Measurements from ENCODE around the gene KNSTRN.

Gene KNSTRN

DNA sequence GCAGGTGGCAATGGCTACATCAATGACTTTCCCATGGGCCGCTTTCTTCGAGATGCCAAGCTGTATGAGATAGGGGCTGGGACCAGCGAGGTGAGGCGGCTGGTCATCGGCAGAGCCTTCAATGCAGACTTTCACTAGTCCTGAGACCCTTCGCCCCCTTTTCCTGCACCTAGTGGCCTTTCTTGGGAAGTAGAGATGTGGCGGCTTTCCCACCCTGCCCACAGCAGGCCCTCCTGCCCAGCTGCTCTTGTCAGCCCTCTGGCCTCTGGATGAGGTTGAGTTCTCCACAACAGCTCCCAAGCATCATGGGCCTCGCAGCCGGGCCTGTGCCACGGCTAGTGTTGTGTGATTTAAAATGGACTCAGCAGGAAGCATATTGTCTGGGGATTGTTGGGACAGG lies 35.6 kb downstream of the KNSTRN start:
- peak overlapping the region; percentile 89; the same call in 1 of the 2 replicates for H3K27ac ChIP-seq
- TF ChIP-seq CTCF (conservative IDR thresholded peaks at IDR 0.05), result no peak
- no peak for TF ChIP-seq ZFX (IDR thresholded peaks at IDR 0.05)

DNA sequence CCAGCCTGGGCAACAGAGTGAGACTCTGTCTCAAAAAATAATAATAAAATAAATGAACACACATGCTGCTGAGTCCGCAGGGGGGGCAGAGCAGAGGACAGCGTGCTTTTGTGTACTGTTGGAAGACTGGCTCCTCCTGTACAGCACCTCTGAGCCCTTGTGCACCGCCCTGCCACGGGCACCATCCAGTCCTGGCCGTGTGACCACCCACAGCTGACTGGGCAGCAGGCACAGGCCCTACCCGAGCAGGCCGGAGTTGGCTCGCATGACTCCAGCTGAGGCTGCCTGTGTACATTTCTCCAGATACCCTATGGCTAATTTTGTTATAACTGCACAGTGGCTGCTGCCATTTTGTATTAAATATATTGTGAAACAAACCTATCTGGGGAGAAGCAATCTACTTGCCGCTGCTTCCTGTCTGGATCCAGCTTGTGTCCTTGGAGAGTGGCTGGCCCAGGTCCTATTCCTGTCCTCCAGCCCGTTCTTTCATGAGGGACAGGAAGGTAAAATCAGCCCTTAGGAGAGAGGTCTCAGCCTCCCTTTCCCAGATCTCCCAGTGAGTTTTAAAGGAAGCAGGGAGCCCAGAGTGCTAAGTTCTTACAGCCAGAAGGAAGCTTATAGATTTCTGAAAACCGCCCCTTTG lies 37.7 kb downstream of the KNSTRN start:
- TF ChIP-seq CTCF (conservative IDR thresholded peaks at IDR 0.05), result no peak
- 0 out of 2 replicates have a peak, but pooled peaks have one; percentile 17 for TF ChIP-seq ZFX (IDR thresholded peaks at IDR 0.05)
- H3K27ac ChIP-seq, result peak overlapping the region; percentile 89

DNA sequence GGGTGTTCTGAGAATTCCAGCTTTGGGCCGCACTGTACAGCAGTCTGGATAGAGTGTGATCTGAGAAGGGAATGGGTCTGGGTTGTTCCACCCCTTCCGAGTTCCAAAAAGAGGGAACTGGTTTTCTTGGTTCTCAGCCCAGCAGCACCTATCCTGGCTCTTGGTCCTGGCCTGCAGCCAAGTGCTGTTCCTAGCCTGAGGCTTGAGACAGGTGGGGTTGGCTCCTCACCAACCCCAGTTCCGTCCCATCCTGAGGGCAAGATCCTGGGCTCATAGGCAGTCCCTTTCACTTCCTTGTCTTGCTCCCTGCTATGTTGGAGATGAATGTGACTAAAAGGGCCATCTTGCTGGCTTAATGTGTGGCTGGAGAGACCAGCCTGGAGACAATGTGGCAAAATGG lies 38.3 kb downstream of the KNSTRN start:
- peak overlapping the region; percentile 89 for H3K27ac ChIP-seq
- TF ChIP-seq ZFX (IDR thresholded peaks at IDR 0.05), result no peak
- no peak for TF ChIP-seq CTCF (conservative IDR thresholded peaks at IDR 0.05)

- peak overlapping the region; percentile 89 for H3K27ac ChIP-seq
- TF ChIP-seq CTCF (conservative IDR thresholded peaks at IDR 0.05), result peak; percentile 99
- TF ChIP-seq ZFX (IDR thresholded peaks at IDR 0.05), result no peak
These were observed 39.0 kb downstream of the KNSTRN start for GRCh38 chr15:40421246-40422157.

DNA sequence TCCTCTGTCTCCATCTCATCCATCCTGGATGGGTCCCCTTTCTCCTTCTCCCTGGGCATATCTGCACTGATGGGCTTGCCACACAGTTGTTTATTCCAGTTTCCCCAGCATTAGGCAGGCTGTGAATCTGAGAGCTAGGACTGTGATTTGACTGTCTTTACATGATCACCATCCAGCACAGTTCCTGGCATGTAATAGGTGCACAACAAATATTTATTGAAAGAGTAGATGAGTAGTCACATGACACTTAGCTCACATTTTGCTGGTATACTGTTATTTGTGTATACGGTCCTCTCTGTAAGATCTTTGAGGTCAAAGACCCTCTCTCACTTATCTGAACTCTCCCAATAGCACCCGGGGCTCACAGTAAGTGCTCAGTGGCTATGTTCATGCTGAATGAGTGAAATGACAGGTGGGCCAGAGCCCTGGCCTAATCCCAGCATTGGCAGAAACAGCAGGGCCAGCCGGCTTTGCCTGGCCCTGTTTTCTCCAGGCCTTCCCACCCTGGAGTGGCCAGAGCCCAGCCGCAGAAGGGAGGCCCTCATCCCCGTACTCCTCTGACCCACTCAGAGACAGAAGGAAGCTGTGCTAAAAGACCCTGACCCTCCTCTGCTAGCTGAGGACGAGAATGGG lies 42.1 kb downstream of the KNSTRN start:
- TF ChIP-seq ZFX (IDR thresholded peaks at IDR 0.05) (no peak), CTCF (conservative IDR thresholded peaks at IDR 0.05) (no peak)
- H3K27ac ChIP-seq, result no peak overlapping the region

GRCh38 chr15:40425681-40426080 lies 43.2 kb downstream of the KNSTRN start:
- H3K27ac ChIP-seq, result no peak overlapping the region
- no peak for TF ChIP-seq CTCF (conservative IDR thresholded peaks at IDR 0.05)
- no peak for TF ChIP-seq ZFX (IDR thresholded peaks at IDR 0.05)

DNA sequence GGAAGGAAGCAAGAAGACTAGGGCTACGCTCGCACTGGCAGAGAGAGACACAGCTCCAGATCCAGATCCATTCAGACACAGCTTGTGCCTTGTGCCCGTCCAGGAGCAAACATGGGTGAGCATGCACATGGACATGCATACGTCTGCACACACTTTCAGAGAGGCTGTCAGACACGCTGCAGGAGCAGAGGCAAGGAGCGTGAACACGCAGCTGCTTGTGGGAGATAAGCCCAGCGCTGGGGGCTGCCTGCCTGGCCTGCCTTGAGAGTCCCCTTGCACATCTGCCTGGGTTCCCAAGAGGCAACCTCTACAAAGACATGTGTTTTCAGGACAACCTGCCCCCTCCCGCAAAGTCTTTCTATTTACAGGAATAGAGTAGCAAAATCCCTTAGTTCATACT lies 44.7 kb downstream of the KNSTRN start:
- H3K27ac ChIP-seq, result no peak overlapping the region
- TF ChIP-seq CTCF (conservative IDR thresholded peaks at IDR 0.05) (no peak), ZFX (IDR thresholded peaks at IDR 0.05) (no peak)
